ENCODE results near the gene SLC18A2.

DNA sequence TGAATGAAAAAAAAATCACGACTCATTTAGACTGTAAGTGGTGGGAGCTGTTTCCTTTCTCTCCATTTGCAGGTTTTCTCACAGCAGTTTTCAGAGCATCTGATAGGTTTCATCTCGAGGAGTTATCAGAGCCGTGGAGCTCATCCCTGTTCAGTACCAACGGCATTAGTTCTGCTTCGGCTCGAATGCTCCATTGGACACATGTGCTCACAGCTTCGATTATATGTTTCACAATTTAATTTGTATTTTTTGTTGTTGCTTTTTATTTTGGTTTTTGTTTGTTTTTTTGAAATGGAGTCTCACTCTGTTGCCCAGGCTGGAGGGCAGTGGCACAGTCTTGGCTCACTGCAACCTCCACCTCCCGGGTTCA, 1.5 kb downstream of the SLC18A2 start:
- TF ChIP-seq, protein P1, sequence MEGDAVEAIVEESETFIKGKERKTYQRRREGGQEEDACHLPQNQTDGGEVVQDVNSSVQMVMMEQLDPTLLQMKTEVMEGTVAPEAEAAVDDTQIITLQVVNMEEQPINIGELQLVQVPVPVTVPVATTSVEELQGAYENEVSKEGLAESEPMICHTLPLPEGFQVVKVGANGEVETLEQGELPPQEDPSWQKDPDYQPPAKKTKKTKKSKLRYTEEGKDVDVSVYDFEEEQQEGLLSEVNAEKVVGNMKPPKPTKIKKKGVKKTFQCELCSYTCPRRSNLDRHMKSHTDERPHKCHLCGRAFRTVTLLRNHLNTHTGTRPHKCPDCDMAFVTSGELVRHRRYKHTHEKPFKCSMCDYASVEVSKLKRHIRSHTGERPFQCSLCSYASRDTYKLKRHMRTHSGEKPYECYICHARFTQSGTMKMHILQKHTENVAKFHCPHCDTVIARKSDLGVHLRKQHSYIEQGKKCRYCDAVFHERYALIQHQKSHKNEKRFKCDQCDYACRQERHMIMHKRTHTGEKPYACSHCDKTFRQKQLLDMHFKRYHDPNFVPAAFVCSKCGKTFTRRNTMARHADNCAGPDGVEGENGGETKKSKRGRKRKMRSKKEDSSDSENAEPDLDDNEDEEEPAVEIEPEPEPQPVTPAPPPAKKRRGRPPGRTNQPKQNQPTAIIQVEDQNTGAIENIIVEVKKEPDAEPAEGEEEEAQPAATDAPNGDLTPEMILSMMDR (IDR thresholded peaks at IDR 0.05), result no peak
- no peak for TF ChIP-seq POLR2A (IDR thresholded peaks at IDR 0.05)

Data from lower leg skin (tissue), 3 donors.